ENCODE data around the gene CYGB.

CYGB gene

GRCh38 chr17:76550712-76551615, 13.5 kb upstream of the CYGB start:
- DNase-seq (ENCODE audit: low read depth) = no peak

DNA sequence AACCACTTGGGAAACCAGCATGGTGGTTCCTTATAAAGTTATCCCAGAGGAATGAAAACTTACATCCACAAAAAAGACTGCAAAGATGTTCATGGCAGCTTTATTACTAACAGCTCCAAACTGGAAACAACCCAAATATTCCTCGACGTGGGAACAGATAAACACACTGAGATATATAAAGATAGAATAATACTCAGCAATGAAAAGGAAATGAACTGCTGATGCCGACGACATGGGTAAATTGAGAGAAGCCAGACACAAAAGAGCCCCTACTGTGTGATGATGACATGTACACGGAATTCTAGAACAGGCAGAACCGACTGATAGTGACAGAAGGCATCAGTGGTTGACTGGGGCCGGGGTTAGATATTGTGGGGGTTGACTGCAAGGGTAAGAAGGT, 12.0 kb upstream of the CYGB start:
- DNase-seq (ENCODE audit: low read depth) = no peak

DNA sequence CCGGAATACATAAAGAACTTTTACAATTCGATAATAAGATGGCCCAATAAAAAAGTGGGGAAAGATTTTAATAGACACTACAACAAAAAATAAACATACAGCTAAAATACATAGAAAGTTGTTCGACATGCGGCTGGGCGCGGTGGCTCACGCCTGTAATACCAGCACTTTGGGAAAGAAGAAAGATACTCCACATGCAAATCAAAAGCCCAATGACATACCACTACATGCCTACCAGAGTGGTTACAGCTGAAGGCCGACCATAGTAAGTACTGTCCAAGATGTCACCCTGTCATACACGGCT, 11.7 kb upstream of the CYGB start:
- DNase-seq (ENCODE audit: low read depth) = no peak

GRCh38 chr17:76548378-76549214, 11.1 kb upstream of the CYGB start:
- DNase-seq (ENCODE audit: low read depth) = no peak

- no peak for DNase-seq (ENCODE audit: low read depth)
Measured at GRCh38 chr17:76547642-76548202, 10.2 kb upstream of the CYGB start.

GRCh38 chr17:76547183-76547641, 9.7 kb upstream of the CYGB start:
- DNase-seq (ENCODE audit: low read depth) = peak; percentile 45

DNA sequence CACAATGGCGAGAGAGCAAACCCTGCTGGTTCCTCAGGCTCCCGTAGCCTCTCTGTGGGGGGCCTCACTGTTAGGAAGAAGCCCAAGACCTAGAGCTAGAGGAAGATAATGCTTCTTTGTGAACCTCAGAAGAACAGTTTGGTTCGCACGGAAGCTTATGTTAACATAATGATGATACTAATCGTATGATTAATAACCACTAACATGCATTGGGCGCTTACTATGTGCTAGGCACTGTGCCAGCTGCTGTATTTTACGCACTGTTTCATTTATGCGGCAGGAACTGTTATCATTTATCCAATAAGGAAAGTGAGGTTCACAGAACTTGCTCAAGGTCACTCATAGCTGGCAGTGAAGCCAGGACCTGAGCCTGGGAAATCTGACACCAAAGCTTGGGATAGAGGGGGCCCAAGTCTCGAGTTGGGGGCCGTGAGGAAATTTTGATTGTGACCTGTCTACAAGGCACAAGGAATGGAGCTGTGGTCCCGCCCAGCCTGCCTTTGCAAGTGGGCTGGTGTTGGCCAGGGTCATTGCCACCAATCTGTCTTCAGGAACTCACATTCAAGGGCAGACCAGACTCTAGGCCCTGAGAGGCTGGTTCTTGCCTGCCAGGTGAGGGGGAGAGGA, 9.2 kb upstream of the CYGB start:
- no peak for DNase-seq (ENCODE audit: low read depth)

DNA sequence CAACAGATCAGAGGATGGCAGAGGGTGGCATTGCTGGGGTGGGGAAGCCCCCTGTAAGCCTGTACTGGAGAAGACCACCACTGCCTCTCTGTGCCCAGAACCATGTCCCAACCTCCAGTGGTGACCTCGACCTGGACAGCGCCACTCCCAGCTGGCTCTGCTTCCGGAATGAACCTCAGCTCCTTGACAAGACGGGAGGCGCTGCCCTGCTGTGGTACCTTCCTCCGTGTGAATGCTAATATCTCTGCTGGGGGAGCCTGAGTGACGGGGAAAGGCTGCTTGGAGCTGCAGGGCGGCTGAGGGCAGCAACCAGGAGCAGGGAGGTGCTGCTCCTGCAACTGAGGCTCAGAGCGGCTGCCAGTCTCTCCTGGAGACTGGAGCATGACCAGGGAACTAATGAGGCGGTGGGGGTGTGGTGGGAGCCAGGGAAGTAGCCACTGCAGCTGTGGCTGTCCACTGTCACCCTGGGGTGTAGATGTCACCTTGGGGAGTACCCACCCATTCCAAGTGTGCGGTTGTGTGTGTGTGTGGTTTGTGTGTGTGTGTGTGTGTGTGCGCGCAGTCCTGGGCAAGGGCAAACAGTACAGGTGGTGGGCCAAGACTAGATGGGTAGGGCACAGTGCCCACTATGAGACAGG, 8.5 kb upstream of the CYGB start:
- DNase-seq (ENCODE audit: low read depth) = no peak

GRCh38 chr17:76544546-76545365, 7.2 kb upstream of the CYGB start:
- DNase-seq (ENCODE audit: low read depth) = no peak

DNA sequence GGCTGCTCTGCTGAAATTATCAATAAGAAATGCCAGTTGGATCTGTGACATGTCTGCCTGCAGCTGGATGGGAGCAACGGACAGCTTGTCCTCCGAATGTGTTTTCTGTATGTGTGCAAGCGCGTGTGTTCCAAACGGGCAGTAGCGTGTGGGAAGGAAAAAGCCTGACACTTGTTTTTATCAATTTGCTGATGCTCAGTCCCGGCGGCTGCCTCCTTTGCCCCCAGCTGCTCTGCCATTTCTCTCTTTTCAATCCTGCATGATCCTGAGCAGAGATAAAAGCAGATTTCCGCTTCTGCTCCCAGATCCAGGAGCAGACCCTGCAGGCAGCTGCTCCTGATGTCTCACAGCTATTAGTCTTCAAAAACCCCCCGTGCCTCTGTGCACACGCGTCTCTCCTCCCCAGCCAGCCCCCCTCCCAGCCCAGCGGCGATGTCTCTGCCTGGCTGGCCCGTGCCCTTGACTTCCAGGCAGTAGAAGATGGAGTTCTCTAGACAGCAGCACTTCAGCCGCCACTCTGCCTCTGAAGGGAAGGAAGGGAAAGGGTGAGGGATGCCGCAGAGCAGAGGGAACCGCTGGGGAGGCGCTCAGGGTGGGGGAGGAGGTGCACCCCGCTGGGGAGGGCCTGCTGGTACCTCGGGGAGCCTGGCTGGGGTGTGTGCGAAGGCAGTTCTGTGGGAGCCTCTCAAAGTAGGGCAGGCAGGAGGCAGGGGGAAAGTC, 6.5 kb upstream of the CYGB start:
- DNase-seq (ENCODE audit: low read depth) = no peak

DNA sequence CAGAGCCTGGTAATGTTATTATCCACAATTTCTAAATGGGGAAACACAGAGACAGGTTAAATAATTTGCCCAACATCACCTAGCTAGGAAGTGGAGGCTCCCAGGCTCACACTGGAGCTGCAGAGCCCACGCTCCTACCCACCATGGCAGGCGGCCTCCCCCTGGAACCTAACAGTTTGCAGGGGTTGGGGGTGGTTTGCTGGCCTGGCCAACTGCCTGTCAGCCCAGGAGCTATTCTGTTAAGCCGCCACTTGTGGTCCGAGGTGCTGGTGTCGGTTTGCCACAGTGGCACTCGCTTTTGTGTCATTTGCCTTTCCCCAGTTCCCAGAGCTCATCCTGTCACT, 5.9 kb upstream of the CYGB start:
- DNase-seq (ENCODE audit: low read depth) = no peak

DNA sequence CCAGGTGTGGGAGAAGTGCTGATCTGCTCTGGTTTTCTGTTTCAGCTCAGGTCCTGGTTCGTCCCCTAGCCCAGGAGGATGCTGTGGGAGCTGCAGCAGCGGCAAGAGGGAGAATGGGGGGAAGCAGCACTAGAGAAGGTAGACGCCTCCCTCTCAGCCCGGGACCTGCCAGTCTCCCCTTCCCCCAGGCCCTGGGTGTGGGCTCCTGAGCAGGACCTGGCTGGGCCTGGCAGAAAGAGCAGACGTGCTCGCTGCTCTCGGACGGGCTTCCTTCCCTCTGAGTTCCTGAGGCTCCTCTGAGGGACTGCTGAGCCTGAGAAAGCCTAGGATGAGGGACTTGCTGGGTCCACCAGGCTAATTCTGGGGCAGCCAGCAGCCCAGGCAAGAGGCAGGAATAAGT, 5.5 kb upstream of the CYGB start:
- no peak for DNase-seq (ENCODE audit: low read depth)

DNA sequence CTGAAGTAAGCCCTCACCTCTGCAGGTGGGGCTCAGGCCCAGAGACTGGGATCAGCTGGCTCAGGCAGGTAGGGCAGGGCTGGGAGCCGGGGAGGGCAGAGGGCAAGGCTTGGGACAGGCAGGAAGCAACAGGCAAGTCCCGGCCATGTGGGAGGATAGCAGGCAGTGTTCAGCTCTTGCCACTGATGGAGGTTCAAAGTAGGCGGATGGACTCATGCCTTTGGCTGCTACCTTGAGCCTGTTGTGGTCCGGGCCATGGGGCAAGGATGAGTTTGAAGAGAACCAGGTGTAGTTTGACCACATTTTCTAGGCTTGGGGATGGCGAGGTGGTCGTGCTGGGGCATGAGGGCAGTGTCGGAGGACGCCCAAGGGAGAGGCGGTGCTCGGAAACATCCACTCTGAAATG, 5.1 kb upstream of the CYGB start:
- DNase-seq (ENCODE audit: low read depth) = no peak

DNA sequence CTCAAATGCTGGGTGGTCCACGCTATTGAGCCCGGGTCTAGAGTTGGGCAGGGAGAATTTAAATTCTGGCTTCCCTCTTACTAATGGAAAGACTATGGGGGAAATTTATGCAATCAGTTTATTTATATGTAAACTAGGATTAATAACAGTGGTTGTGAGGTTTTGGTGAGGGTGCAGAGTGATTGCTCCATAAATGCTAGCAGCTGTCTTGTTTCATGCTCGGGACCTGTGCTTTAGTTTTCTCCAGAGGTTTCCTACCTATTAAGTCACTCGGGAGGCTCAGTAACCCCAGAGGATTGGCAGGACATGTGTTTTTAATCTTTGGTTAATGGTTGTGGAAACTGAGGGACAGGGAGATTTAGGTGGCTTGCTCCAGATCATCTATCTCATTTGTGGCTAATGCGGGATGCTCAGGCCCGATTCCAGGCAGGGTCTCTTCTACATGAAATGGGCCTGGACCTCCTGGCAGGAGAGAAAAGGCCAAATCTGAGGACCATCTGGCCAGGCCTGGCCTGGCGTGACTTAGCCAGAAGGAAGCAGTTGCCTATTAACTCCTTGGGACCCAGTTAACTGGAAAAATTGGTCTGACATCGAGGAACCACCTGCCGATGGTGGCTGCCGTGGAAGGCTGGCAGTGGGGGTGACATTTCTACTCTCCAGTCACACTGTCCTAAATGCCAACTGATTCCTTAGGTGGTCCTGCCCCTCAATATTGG, 4.4 kb upstream of the CYGB start:
- no peak for DNase-seq (ENCODE audit: low read depth)

DNA sequence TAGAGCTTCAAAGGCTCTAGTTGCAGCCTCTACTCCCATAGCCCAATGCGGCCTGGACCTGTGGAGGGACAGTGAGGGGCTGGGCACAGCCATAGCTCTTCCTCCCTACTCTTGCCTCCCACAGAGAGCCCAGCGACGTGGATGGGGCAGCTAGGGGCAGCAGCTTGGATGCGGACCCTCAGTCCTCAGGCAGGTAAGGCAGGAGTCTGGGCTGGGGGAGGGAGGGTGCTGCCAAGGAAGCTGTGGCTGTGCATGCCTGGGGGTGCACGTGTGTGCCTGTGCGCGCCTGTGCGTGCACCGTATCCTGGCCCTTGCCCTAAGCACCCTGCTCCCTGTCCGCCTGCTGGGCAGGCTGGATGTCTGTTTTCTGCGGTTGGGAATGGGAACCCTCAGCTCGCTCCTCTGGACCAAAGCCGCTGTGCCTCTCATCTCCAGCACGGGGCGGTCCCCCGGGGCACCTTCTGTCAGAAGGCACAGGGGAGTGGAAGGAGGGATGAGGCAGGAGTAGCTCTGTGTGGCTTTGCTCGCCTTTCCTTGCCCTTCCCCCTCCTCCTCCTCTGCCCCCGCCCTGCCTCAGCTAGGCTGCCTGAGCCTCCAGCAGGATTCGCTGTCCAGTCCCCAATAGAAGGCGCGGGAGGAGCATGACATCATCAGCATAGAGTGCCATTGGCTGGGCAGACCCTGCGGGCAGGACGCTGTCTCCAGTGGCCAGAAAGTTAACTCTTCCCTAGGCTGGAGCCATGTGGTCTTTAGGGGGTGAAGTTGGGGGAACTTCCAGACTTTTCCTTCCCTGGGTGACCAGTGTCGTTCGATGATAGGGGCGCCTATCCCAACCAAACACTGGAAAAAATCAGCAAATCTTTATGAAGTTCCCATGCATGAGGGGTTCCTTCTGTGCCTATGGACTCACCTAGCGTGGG, 3.1 kb upstream of the CYGB start:
- no peak for DNase-seq (ENCODE audit: low read depth)

DNA sequence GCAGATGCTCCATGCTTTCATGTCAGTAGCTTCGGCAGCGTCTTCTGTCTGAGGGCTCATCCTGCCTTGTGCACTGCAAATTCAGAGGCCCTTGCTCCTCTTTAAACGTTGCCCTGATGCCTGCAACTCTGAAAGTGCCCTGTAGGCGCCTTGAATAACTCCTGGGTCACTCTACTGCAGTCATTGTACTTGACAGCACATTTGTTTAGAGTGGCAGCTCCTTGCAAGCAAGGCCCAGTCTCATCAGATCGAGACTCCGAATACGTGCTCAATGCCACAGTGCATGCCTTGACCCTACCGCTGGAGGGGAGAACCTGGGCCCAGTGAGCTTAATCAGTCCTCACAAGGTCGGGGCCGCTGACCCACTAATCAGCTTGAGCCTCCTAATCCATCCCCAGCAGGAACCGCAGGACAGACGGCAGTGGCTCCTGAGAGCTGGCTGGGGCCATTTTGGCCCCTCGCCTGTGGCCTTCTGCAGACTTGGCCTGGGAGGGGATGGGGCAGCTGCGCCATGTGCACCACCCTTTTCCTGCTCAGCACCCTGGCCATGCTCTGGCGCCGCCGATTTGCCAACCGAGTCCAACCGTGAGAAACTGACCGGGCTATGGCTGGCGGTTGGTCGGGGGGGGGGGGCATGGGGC, 2.2 kb upstream of the CYGB start, which contains the start of gene PRCD:
TSS of gene PRCD (plus strand) at position 414 of the 641 bp plus-strand sequence. CDS start at position 512, 98 bp downstream.
- no peak for DNase-seq (ENCODE audit: low read depth)

GRCh38 chr17:76538941-76539570, 1.5 kb upstream of the CYGB start:
- no peak for DNase-seq (ENCODE audit: low read depth)

Measured in stimulated activated CD4-positive, alpha-beta T cell treated with anti-CD3 and anti-CD28 coated beads, Interleukin-2, amount 100 ng/mL, for 4 hours (primary cell).